Kidney (tissue), 14 donors: Measurements from ENCODE around the gene LYZL4. TPM values are rescaled to one million over a fixed set of nuclear protein-coding genes. Genes with fewer than 3 reads are reported as not detected.

Experiments
- DNase-seq, 5 donors: peaks; one replicate each; pipeline ENCODE4 v3.0.0-alpha.2; 2013 to 2020
- FAIRE-seq: peaks from 2 replicates; lab custom pipeline; 2012; peaks lifted over from hg19 to GRCh38; lab: Jason Lieb, UNC
- H3K27ac ChIP-seq, 2 donors: one replicate each; pipeline ENCODE4 v1.7.0; 2013; ENCODE audit warnings: low read depth in 2 of 2, low read length in 2 of 2, inconsistent platforms in 1 of 2
- H3K27me3 ChIP-seq: one replicate; pipeline ENCODE4 v1.7.1; 2013; ENCODE audit warnings: low read length, inconsistent platforms; ENCODE audit not compliant: control insufficient read depth, insufficient read depth
- H3K36me3 ChIP-seq, 3 donors: one replicate each; pipeline versions ENCODE4 v1.7.0 to v1.7.1; 2013; ENCODE audit warnings: low read length in 3 of 3, control low read depth in 1 of 3, inconsistent platforms in 1 of 3; ENCODE audit not compliant: insufficient read depth in 3 of 3, control insufficient read depth in 2 of 3
- H3K4me1 ChIP-seq, 3 donors: one replicate each; pipeline versions ENCODE4 v1.7.0 to v1.7.1; 2013; ENCODE audit warnings: low read length in 3 of 3, inconsistent platforms in 1 of 3, low read depth in 1 of 3; ENCODE audit not compliant: control insufficient read depth in 2 of 3, insufficient read depth in 2 of 3
- H3K4me3 ChIP-seq, 3 donors: one replicate each; pipeline versions ENCODE4 v1.7.0 to v1.8.1; 2013; ENCODE audit warnings: low read length in 3 of 3, control low read depth in 1 of 3, inconsistent platforms in 1 of 3
- H3K9ac ChIP-seq, 3 donors: one replicate each; pipeline versions ENCODE4 v1.7.0 to v1.7.1; 2013; ENCODE audit warnings: low read length in 3 of 3, control low read depth in 1 of 3, inconsistent platforms in 1 of 3
- H3K9me3 ChIP-seq, 3 donors: one replicate each; pipeline versions ENCODE4 v1.7.0 to v1.7.1; 2013; ENCODE audit warnings: low read length in 3 of 3, control low read depth in 1 of 3, inconsistent platforms in 1 of 3; ENCODE audit not compliant: control insufficient read depth in 2 of 3, insufficient read depth in 1 of 3
- CTCF ChIP-seq: IDR thresholded peaks from 3 replicates; pipeline ENCODE4 v1.5.1; 2012; ENCODE audit warnings: mild to moderate bottlenecking, moderate library complexity, borderline replicate concordance; ENCODE audit not compliant: insufficient read depth; ENCODE audit errors: extremely low read depth
- intact Hi-C: fragments of 100-400 bp; cut with DNase I; formaldehyde crosslinking; loops from one replicate; pipeline ENCODE4 v1.11.1; 2022
- polyA plus RNA-seq: library from polyadenylated mRNA; stranded (reverse); fragments of 350-450 nt; fragmentation: Illumina TruSeq; extraction: RNeasy Lipid Tissue Mini Kit (QIAGEN cat#74804); gene quantifications from one replicate; pipeline ENCODE4 v1.2.3, GENCODE V29; 2014; ENCODE audit warnings: low read depth, low replicate concordance; ENCODE audit not compliant: insufficient read depth
- total RNA-seq: library from RNA; stranded (reverse); fragmentation: NEBNext Ultra II Directional; extraction: Animal tissue kit (Norgen Biotek cat#: 25700); gene quantifications from one replicate; pipeline ENCODE4 v1.2.1, GENCODE V29; 2021
- donor health status: control.
- donor health status: control.
- donor health status: control.
- donor health status: control.
- donor health status: control.
- donor health status: DM: yes; HTN: yes; CAD: no.
- donor health status: Normal renal cell carcinoma (clear cell type).

Gene LYZL4
- total and polyA plus RNA-seq, 2 donors from 2014 or later = not detected

GRCh38 chr3:42411429-42411828 lies 1.0 kb upstream of the LYZL4 start:
- Histone ChIP-seq H3K9me3 (no peaks in the 10 kb centered on the region), H3K9ac (no peak overlapping the region), H3K4me3 (no peak overlapping the region), H3K27ac (no peak overlapping the region), H3K4me1 (no peaks in the 10 kb centered on the region), H3K36me3 (no peaks in the 10 kb centered on the region), H3K27me3 (no peaks in the 10 kb centered on the region)
- FAIRE-seq (no peak), DNase-seq (no peak)
- no peak for TF ChIP-seq CTCF
- intact Hi-C loops = no loop called here

- no peaks in the 10 kb centered on the region for H3K36me3 ChIP-seq
- H3K9ac ChIP-seq = no peak overlapping the region
- H3K27me3 ChIP-seq = no peaks in the 10 kb centered on the region
- no peaks in the 10 kb centered on the region for H3K4me1 ChIP-seq
- no peak for TF ChIP-seq CTCF
- no peak overlapping the region for H3K27ac ChIP-seq
- intact Hi-C loops = no loop called here
- DNase-seq (no peak), FAIRE-seq (no peak)
- H3K9me3 ChIP-seq = no peaks in the 10 kb centered on the region
- H3K4me3 ChIP-seq = no peak overlapping the region
Observed at GRCh38 chr3:42408156-42408555, 2.3 kb downstream of the LYZL4 start.

GRCh38 chr3:42406727-42407450 lies 3.5 kb downstream of the LYZL4 start:
- H3K27ac ChIP-seq = no peak overlapping the region
- FAIRE-seq (no peak), DNase-seq (no peak)
- intact Hi-C loops = no loop called here
- no peaks in the 10 kb centered on the region for H3K9me3 ChIP-seq
- H3K4me1 ChIP-seq = no peaks in the 10 kb centered on the region
- no peak for TF ChIP-seq CTCF
- no peaks in the 10 kb centered on the region for H3K27me3 ChIP-seq
- H3K9ac ChIP-seq = no peak overlapping the region
- no peak overlapping the region for H3K4me3 ChIP-seq
- H3K36me3 ChIP-seq = no peaks in the 10 kb centered on the region
